HG03159 (cell line): ENCODE measurements around the gene PRUNE2.
A peak's percentile ranks its signal among the peaks of the same experiment; 100 is the strongest.
"Not testable (repeated sequence)": the region's sequence is repeated elsewhere in the genome, so short reads cannot be mapped to it uniquely, and the experiment has no call there.

ENCODE experiments used
- ATAC-seq: cut with Tn5 transposase; IDR thresholded peaks from one replicate; pipeline ENCODE4 v1.9.1; 2021; ENCODE audit warnings: mild to moderate bottlenecking, moderate library complexity; ENCODE audit not compliant: unreplicated experiment

PRUNE2 gene

GRCh38 chr9:76607730-76608436 lies 298.0 kb downstream of the PRUNE2 start:
- ATAC-seq: no peak

- ATAC-seq: peak; percentile 96
Observed at GRCh38 chr9:76605321-76605900, 300.5 kb downstream of the PRUNE2 start.

GRCh38 chr9:76603931-76604570 lies 301.9 kb downstream of the PRUNE2 start:
- no peak for ATAC-seq

- ATAC-seq: no peak
Observed at GRCh38 chr9:76603448-76603895, 302.4 kb downstream of the PRUNE2 start.

GRCh38 chr9:76602199-76602598 lies 303.7 kb downstream of the PRUNE2 start:
- ATAC-seq: no peak

- ATAC-seq: no peak
Observed at GRCh38 chr9:76600007-76600615, 305.8 kb downstream of the PRUNE2 start.

- no peak for ATAC-seq
Observed at GRCh38 chr9:76598981-76599380, 306.9 kb downstream of the PRUNE2 start.

- ATAC-seq: no peak
Observed at GRCh38 chr9:76595645-76596044, 310.3 kb downstream of the PRUNE2 start.

GRCh38 chr9:76594764-76595424 lies 311.0 kb downstream of the PRUNE2 start:
- no peak for ATAC-seq

- not testable (repeated sequence) for ATAC-seq
Observed at GRCh38 chr9:76593961-76594735, 311.8 kb downstream of the PRUNE2 start.

- ATAC-seq: no peak
Observed at GRCh38 chr9:76592974-76593347, 313.0 kb downstream of the PRUNE2 start.

- no peak for ATAC-seq
Observed at GRCh38 chr9:76592091-76592973, 313.6 kb downstream of the PRUNE2 start.

GRCh38 chr9:76591256-76591950 lies 314.5 kb downstream of the PRUNE2 start:
- ATAC-seq: no peak

GRCh38 chr9:76588316-76588715 lies 317.6 kb downstream of the PRUNE2 start:
- no peak for ATAC-seq

GRCh38 chr9:76586390-76587314 lies 319.3 kb downstream of the PRUNE2 start:
- ATAC-seq: no peak

- no peak for ATAC-seq
Observed at GRCh38 chr9:76585487-76586389, 320.2 kb downstream of the PRUNE2 start.

GRCh38 chr9:76583256-76583655 lies 322.7 kb downstream of the PRUNE2 start:
- ATAC-seq: no peak
